AG09319 (cell line): Measurements from ENCODE around the gene NRBF2.

Experiments used
- DNase-seq: peaks from one replicate; pipeline ENCODE4 v3.0.0-alpha.2; 2010; ENCODE audit warnings: low read depth; ENCODE audit errors: extremely low read depth
- TF ChIP-seq, protein P1 (sequence below): IDR thresholded peaks from 2 replicates; pipeline ENCODE4 v1.5.1; 2011; ENCODE audit warnings: low read depth, mild to moderate bottlenecking, inconsistent platforms, low read length, moderate library complexity

The NRBF2 gene

GRCh38 chr10:63168821-63169462 is 35.8 kb downstream of the NRBF2 start:
- no peak for DNase-seq

DNA sequence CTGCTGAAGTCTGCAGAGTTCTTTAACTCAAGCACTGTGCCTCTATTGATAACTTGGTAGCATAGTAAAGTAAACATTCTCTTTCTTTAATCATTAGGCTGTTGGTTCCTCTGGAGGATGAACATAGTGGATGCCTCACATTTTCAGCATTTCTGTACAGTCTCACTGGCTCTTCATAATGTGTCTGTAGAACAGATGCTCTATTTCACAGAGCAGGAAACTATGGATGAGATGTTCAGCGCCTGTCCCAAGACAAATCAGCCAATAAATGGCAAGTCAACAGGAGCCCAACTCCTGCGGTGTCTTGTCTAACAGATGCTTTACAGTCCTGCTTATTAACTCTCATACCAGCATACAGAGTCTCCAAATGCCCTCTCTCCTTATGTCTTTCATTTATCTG is 36.5 kb downstream of the NRBF2 start:
- TF ChIP-seq, protein P1, sequence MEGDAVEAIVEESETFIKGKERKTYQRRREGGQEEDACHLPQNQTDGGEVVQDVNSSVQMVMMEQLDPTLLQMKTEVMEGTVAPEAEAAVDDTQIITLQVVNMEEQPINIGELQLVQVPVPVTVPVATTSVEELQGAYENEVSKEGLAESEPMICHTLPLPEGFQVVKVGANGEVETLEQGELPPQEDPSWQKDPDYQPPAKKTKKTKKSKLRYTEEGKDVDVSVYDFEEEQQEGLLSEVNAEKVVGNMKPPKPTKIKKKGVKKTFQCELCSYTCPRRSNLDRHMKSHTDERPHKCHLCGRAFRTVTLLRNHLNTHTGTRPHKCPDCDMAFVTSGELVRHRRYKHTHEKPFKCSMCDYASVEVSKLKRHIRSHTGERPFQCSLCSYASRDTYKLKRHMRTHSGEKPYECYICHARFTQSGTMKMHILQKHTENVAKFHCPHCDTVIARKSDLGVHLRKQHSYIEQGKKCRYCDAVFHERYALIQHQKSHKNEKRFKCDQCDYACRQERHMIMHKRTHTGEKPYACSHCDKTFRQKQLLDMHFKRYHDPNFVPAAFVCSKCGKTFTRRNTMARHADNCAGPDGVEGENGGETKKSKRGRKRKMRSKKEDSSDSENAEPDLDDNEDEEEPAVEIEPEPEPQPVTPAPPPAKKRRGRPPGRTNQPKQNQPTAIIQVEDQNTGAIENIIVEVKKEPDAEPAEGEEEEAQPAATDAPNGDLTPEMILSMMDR, result no peak
- DNase-seq, result no peak

More at GRCh38 chr10:63168821-63169462, 35.8 kb downstream of the NRBF2 start:
- TF ChIP-seq, protein P1, result no peak

- DNase-seq, result no peak
- TF ChIP-seq, protein P1, result no peak
These were observed 38.2 kb downstream of the NRBF2 start for GRCh38 chr10:63171255-63171855.

DNA sequence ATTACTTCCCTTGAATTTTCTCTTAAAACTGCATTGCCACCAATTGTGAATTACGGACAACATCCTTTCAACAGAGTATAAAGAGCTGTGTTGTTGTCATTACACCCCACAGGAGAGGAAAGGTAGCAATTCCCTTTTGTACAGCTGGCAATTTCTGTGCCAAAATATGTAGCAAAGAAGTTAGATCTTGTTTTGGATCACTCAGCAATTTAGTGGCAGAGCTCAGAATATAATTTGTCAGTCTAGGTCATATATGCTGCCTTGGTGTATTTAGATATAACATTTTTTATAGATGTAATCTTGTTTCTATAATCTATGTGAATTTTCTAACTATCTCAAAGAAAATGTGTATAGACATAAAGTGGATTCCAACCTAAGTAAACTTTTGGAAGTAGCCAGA is 38.8 kb downstream of the NRBF2 start:
- DNase-seq, result no peak

GRCh38 chr10:63173468-63174232 is 40.5 kb downstream of the NRBF2 start:
- TF ChIP-seq, protein P1, result no peak
- DNase-seq, result no peak

More for the DNA sequence above, 38.8 kb downstream of the NRBF2 start:
- TF ChIP-seq, protein P1, result no peak

- no peak for DNase-seq
These were observed 42.4 kb downstream of the NRBF2 start for GRCh38 chr10:63175534-63175933.

More at GRCh38 chr10:63175534-63175933, 42.4 kb downstream of the NRBF2 start:
- TF ChIP-seq, protein P1, result no peak
